Measurements from ENCODE around the gene NPSR1. TPM values are rescaled to one million over a fixed set of nuclear protein-coding genes. Genes with fewer than 3 reads are reported as not detected.

The NPSR1 gene
- total and polyA plus RNA-seq, 2 experiments from 2014 or later = not detected

- no peaks in the 10 kb centered on the region for H3K36me3 ChIP-seq (replicated peaks; ENCODE audit: insufficient read depth, low read depth)
- WGBS (ENCODE audit: low lambda C conversion rate, missing lambda C conversion rate) = 75% methylated on average over 3 of the region's 3 CpGs
- no peaks in the 10 kb centered on the region for H3K9me2 ChIP-seq (replicated peaks; ENCODE audit: insufficient read depth)
- no peaks in the 10 kb centered on the region for H3K4me1 ChIP-seq (ENCODE audit: insufficient read depth)
- no peak overlapping the region for H3K4me2 ChIP-seq
- no peaks in the 10 kb centered on the region for H3K79me2 ChIP-seq
- H3K27ac ChIP-seq = no peak overlapping the region
- DNase-seq (ENCODE audit: low spot score) = no peak
- no peak overlapping the region for H2AFZ ChIP-seq
- H3K4me3 ChIP-seq = no peak overlapping the region
- no peaks in the 10 kb centered on the region for H4K20me1 ChIP-seq (ENCODE audit: insufficient read depth, poor library complexity, severe bottlenecking)
- TF ChIP-seq EZH2phosphoT487 (IDR thresholded peaks at IDR 0.05; ENCODE audit: low read depth, severe bottlenecking, unreplicated experiment) = no peak
- TF ChIP-seq EZH2 (IDR thresholded peaks at IDR 0.05; ENCODE audit: borderline replicate concordance) = no peak
- TF ChIP-seq, protein P1, sequence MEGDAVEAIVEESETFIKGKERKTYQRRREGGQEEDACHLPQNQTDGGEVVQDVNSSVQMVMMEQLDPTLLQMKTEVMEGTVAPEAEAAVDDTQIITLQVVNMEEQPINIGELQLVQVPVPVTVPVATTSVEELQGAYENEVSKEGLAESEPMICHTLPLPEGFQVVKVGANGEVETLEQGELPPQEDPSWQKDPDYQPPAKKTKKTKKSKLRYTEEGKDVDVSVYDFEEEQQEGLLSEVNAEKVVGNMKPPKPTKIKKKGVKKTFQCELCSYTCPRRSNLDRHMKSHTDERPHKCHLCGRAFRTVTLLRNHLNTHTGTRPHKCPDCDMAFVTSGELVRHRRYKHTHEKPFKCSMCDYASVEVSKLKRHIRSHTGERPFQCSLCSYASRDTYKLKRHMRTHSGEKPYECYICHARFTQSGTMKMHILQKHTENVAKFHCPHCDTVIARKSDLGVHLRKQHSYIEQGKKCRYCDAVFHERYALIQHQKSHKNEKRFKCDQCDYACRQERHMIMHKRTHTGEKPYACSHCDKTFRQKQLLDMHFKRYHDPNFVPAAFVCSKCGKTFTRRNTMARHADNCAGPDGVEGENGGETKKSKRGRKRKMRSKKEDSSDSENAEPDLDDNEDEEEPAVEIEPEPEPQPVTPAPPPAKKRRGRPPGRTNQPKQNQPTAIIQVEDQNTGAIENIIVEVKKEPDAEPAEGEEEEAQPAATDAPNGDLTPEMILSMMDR (IDR thresholded peaks at IDR 0.05; ENCODE audit: poor library complexity) = no peak
- no peaks in the 10 kb centered on the region for H3K27me3 ChIP-seq
- no peaks in the 10 kb centered on the region for H3K9me3 ChIP-seq (ENCODE audit: low read depth)
Measured at GRCh38 chr7:34835901-34836600, 178.0 kb downstream of the NPSR1 start.

DNA sequence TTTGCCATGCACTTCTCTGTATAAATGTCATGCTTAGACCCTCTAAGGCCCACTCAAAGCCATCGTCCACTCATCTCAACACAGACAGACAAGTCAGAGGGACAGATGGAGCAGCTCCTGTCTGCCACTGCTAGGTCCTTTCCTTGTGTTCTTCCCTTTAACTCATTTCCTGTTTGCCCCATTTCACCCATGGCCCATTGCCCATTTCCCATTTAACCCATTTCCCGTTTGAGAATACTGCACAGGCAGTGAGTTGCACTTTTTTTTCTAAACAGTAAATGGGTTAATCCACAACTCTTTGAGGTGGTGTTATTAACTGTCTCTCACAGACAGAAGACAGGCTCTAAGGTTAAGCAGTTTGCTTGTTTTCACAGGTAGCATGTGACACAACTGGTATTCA, 179.3 kb downstream of the NPSR1 start:
- 72% methylated on average over 2 of the region's 2 CpGs for WGBS (ENCODE audit: low lambda C conversion rate, missing lambda C conversion rate)
- Histone ChIP-seq H3K4me2 (no peak overlapping the region), H3K27me3 (no peaks in the 10 kb centered on the region), H3K9me2 (replicated peaks; ENCODE audit: insufficient read depth) (no peaks in the 10 kb centered on the region), H3K4me1 (ENCODE audit: insufficient read depth) (no peaks in the 10 kb centered on the region), H3K27ac (no peak overlapping the region), H3K79me2 (no peaks in the 10 kb centered on the region), H4K20me1 (ENCODE audit: insufficient read depth, poor library complexity, severe bottlenecking) (no peaks in the 10 kb centered on the region), H3K4me3 (no peak overlapping the region), H3K9me3 (ENCODE audit: low read depth) (no peaks in the 10 kb centered on the region), H3K36me3 (replicated peaks; ENCODE audit: insufficient read depth, low read depth) (no peaks in the 10 kb centered on the region), H2AFZ (no peak overlapping the region)
- TF ChIP-seq EZH2 (IDR thresholded peaks at IDR 0.05; ENCODE audit: borderline replicate concordance) = no peak
- TF ChIP-seq EZH2phosphoT487 (IDR thresholded peaks at IDR 0.05; ENCODE audit: low read depth, severe bottlenecking, unreplicated experiment) = no peak
- TF ChIP-seq, protein P1 (IDR thresholded peaks at IDR 0.05; ENCODE audit: poor library complexity) = no peak
- DNase-seq (ENCODE audit: low spot score) = no peak

DNA sequence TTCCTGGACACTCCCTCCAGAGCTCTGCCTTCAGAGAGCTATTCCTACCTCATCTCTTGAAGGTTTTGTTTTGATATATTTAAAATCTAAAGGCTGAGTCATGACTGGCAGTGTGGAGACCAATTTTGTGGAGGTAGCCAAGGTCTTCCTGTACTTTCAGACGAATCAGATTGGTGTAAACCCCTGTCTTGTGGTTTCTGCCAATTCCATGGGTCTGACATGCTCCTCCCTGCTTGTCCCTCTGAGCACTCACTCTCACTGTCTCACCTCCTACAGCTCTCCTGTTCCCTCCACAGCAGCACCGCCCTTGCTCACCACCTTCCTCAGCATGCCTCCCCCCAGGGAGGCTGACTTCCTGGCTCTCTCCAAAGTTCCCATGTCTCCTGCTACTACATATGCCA, 179.8 kb downstream of the NPSR1 start:
- no peak overlapping the region for H3K4me3 ChIP-seq
- H3K9me2 ChIP-seq (replicated peaks; ENCODE audit: insufficient read depth) = no peaks in the 10 kb centered on the region
- H3K4me1 ChIP-seq (ENCODE audit: insufficient read depth) = no peaks in the 10 kb centered on the region
- WGBS (ENCODE audit: low lambda C conversion rate, missing lambda C conversion rate) = 74% methylated on average over 2 of the region's 2 CpGs
- no peaks in the 10 kb centered on the region for H3K27me3 ChIP-seq
- TF ChIP-seq, protein P1 (IDR thresholded peaks at IDR 0.05; ENCODE audit: poor library complexity) = no peak
- TF ChIP-seq EZH2phosphoT487 (IDR thresholded peaks at IDR 0.05; ENCODE audit: low read depth, severe bottlenecking, unreplicated experiment) = no peak
- no peak for TF ChIP-seq EZH2 (IDR thresholded peaks at IDR 0.05; ENCODE audit: borderline replicate concordance)
- no peaks in the 10 kb centered on the region for H3K36me3 ChIP-seq (replicated peaks; ENCODE audit: insufficient read depth, low read depth)
- H2AFZ ChIP-seq = no peak overlapping the region
- DNase-seq (ENCODE audit: low spot score) = no peak
- no peak overlapping the region for H3K4me2 ChIP-seq
- no peak overlapping the region for H3K27ac ChIP-seq
- no peaks in the 10 kb centered on the region for H3K9me3 ChIP-seq (ENCODE audit: low read depth)
- no peaks in the 10 kb centered on the region for H4K20me1 ChIP-seq (ENCODE audit: insufficient read depth, poor library complexity, severe bottlenecking)
- H3K79me2 ChIP-seq = no peaks in the 10 kb centered on the region

All from hepatocyte (in vitro differentiated cells).